ENCODE measurements around the gene LRCOL1. TPM values are rescaled to one million over a fixed set of nuclear protein-coding genes. Genes with fewer than 3 reads are reported as not detected.

LRCOL1 gene
- total and polyA plus RNA-seq, 2 of the 13 experiments (the other 11 are each of a cell fraction or from before 2014, with no cell fraction given): not detected

GRCh38 chr12:132583736-132584135, 26.6 kb downstream of the LRCOL1 start:
- Histone ChIP-seq H3K9me3 (ENCODE audit: low read length) (no peaks in the 10 kb centered on the region), H3K4me1 (ENCODE audit: insufficient read depth, low read length) (no peaks in the 10 kb centered on the region), H3K4me3 (replicated peaks in 1 of 3; ENCODE audit: insufficient read depth in 1 of 3, low read depth in 2 of 3, low read length in 3 of 3) (no peak overlapping the region), H3K79me2 (ENCODE audit: insufficient read depth, low read length) (no peaks in the 10 kb centered on the region), H2AFZ (ENCODE audit: low read length) (no peak overlapping the region), H3K27me3 (ENCODE audit: control insufficient read depth in 1 of 2, insufficient read depth in 2 of 2, low read length in 2 of 2) (peaks cover 0 to 5% of the 10 kb centered on the region in 2 experiments; a peak in 3 of 5 replicates), H3K9ac (ENCODE audit: insufficient read depth, low read depth, low read length) (no peak overlapping the region), H4K20me1 (ENCODE audit: insufficient read depth, low read length) (no peaks in the 10 kb centered on the region), H3K36me3 (replicated peaks in 1 of 2; ENCODE audit: control insufficient read depth in 1 of 2, insufficient read depth in 2 of 2, low read length in 2 of 2) (0 out of 5 replicates have a peak, but pooled peaks cover 1 to 2% of the 10 kb centered on the region in 2 experiments), H3K27ac (ENCODE audit: extremely low read length, insufficient read depth, low read length) (no peak overlapping the region), H3K4me2 (ENCODE audit: low read depth, low read length) (no peak overlapping the region)
- no TSS peak for BruUV-seq (replicated peaks)
- intact Hi-C loops (cut with micrococcal nuclease; ENCODE audit: unreplicated experiment): no loop called here
- FAIRE-seq: no peak
- ChIA-PET POLR2A (no interaction called here), CTCF (ENCODE audit: low intra/inter-chr PET ratio, low total read pairs) (no interaction called here)
- in situ Hi-C loops (cut with HindIII; ENCODE audit: extremely low pct_ligation_motif_present, low pct_unique_long_range_greater_than_20kb): no loop called here
- 93% methylated on average over 28 of the region's 29 CpGs for WGBS (ENCODE audit: low lambda C conversion rate)
- no peak for ATAC-seq
- DNase-seq (ENCODE audit: low spot score): no peak
- TF ChIP-seq PRDM15 (CRISPR knock-in tag; IDR thresholded peaks at IDR 0.05) (no peak), TBX2 (CRISPR knock-in tag; IDR thresholded peaks at IDR 0.05; ENCODE audit: borderline replicate concordance) (no peak), ZBTB26 (CRISPR knock-in tag; IDR thresholded peaks at IDR 0.05; ENCODE audit: borderline replicate concordance) (no peak), ZNF431 (CRISPR knock-in tag; IDR thresholded peaks at IDR 0.05; ENCODE audit: borderline replicate concordance, low read depth) (no peak), SMAD1 (CRISPR knock-in tag; IDR thresholded peaks at IDR 0.05; ENCODE audit: borderline replicate concordance, low read depth) (no peak), ZNF280B (CRISPR knock-in tag; IDR thresholded peaks at IDR 0.05; ENCODE audit: borderline replicate concordance) (no peak), HNF1B (CRISPR knock-in tag; IDR thresholded peaks at IDR 0.05) (no peak), MYNN (CRISPR knock-in tag; IDR thresholded peaks at IDR 0.05; ENCODE audit: low read depth) (no peak), ZNF589 (CRISPR knock-in tag; conservative IDR thresholded peaks at IDR 0.05) (no peak), PAF1 (CRISPR knock-in tag; IDR thresholded peaks at IDR 0.05) (no peak), GLI4 (CRISPR knock-in tag; IDR thresholded peaks at IDR 0.05; ENCODE audit: borderline replicate concordance) (no peak)
- TF ChIP-seq, protein P1, sequence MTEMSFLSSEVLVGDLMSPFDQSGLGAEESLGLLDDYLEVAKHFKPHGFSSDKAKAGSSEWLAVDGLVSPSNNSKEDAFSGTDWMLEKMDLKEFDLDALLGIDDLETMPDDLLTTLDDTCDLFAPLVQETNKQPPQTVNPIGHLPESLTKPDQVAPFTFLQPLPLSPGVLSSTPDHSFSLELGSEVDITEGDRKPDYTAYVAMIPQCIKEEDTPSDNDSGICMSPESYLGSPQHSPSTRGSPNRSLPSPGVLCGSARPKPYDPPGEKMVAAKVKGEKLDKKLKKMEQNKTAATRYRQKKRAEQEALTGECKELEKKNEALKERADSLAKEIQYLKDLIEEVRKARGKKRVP (CRISPR knock-in tag; IDR thresholded peaks at IDR 0.05): no peak

Measured in HepG2 (cell line).